Omental fat pad (tissue), 4 donors: ENCODE data around the gene MADCAM1. TPM values are rescaled to one million over a fixed set of nuclear protein-coding genes. Genes with fewer than 3 reads are reported as not detected.
A peak's percentile ranks its signal among the peaks of the same experiment; 100 is the strongest.

Experiments
- ATAC-seq: fragments of 150-250 bp; one replicate; pipeline ENCODE4 v1.9.1; 2016; ENCODE audit warnings: mild to moderate bottlenecking, moderate library complexity; ENCODE audit not compliant: low FRiP score
- DNase-seq: peaks from one replicate; pipeline ENCODE4 v3.0.0-alpha.2; 2019; ENCODE audit warnings: low spot score
- total RNA-seq, 4 donors: library from RNA; depleted of rRNA; stranded (reverse); fragments of >200 nt; gene quantifications; one replicate each; pipeline ENCODE4 v1.1.0, GENCODE V29; 2016
- TF ChIP-seq, protein P1 (sequence below), 3 donors: fragments of 450-650 bp; IDR thresholded peaks; one replicate each; pipeline ENCODE4 v1.5.1; 2016 to 2017; ENCODE audit warnings: antibody characterized with exemption in 3 of 3, mild to moderate bottlenecking in 3 of 3, moderate library complexity in 2 of 3

MADCAM1 gene
- total RNA-seq, 4 donors from 2014 or later: 0.69 TPM; not detected in 3

GRCh38 chr19:468587-469256 is 27.6 kb upstream of the MADCAM1 start:
- DNase-seq (no peak), ATAC-seq (no peak)
- TF ChIP-seq, protein P1, sequence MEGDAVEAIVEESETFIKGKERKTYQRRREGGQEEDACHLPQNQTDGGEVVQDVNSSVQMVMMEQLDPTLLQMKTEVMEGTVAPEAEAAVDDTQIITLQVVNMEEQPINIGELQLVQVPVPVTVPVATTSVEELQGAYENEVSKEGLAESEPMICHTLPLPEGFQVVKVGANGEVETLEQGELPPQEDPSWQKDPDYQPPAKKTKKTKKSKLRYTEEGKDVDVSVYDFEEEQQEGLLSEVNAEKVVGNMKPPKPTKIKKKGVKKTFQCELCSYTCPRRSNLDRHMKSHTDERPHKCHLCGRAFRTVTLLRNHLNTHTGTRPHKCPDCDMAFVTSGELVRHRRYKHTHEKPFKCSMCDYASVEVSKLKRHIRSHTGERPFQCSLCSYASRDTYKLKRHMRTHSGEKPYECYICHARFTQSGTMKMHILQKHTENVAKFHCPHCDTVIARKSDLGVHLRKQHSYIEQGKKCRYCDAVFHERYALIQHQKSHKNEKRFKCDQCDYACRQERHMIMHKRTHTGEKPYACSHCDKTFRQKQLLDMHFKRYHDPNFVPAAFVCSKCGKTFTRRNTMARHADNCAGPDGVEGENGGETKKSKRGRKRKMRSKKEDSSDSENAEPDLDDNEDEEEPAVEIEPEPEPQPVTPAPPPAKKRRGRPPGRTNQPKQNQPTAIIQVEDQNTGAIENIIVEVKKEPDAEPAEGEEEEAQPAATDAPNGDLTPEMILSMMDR (IDR thresholded peaks at IDR 0.05): no peak

DNA sequence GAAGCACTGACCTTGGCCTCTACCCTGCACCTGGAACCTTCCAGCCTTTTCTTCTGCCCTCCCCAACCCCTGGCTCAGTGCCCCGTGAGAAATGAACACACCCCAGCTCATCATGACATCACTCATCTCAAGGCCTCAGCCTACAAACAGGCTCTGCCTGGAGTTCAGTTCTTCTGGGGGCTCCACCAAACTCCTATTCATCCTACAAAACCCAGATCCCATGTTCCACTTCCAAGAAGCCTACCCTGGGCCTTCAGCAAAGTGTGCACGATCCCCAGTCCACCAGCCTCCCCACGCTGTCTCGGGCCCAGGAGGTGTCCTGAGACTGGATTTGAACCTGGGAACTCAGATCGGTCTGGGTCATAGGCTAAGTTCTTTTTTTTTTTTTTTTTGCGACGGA is 26.5 kb upstream of the MADCAM1 start:
- TF ChIP-seq, protein P1 (IDR thresholded peaks at IDR 0.05): no peak
- ATAC-seq (no peak), DNase-seq (no peak)

DNA sequence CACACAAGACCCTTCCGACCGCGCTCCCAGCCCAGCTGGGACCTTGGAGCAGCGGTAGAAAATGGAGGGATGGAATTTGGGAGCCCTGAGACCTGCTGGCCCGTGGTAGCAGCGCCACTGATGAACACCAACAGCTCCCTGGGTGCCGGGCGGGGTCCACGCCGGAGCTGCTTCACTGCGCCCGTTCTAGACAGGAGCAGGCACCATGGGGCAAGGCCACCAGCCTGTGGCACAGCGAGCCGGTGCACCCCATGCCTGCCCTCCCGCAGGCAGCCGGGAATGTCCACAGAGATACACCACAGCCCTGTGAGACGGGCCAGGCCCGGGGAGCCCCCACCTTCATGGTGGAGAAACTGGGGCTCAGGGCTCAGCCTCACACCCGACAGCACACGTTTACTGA is 25.6 kb upstream of the MADCAM1 start:
- DNase-seq (no peak), ATAC-seq (no peak)
- TF ChIP-seq, protein P1 (IDR thresholded peaks at IDR 0.05): no peak

DNA sequence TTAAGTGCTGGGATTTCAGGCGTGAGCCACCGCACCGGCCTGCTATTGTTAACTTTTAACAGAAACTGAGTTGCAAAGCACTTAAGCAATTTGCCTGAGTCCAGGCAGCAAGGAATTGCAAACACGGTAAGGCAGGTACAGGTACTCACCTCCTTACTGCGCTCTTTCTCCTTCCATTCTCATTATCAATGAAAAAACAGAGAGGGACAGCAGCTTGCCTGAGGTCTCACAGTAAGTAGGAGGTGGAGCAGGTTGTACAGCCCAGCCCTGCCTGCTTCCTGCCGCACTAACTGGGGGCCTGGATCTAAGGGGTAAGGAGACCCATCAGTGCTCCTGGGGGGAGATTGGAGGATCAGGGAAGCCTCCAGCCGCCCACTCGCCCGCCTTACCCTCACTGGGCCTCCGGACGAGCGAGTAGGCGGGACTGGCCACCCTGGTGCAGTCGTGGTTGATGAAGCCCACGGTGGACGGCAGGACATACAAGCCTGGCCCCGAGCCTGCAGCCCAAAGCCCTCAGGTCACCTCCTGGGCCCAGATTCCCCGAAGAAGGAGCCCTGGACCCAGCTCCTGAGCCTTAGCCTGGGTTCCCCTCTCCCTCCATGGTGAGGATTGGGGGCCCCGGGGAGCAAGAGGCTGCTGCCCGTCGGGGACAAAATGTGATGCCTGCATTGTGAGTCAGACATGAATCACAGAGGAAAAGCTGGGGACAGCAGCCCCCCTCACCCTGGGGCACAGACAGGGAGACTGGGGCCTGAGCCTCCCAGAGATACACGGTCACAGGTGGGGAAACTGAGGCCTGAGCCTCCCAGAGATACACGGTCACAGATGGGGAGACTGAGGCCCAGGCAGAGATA is 24.1 kb upstream of the MADCAM1 start:
- DNase-seq (no peak), ATAC-seq (no peak)
- TF ChIP-seq, protein P1 (IDR thresholded peaks at IDR 0.05): no peak

- ATAC-seq (peak; percentile 14), DNase-seq (no peak)
- TF ChIP-seq, protein P1 (IDR thresholded peaks at IDR 0.05): no peak
These were observed 21.9 kb upstream of the MADCAM1 start for GRCh38 chr19:474126-475078.

DNA sequence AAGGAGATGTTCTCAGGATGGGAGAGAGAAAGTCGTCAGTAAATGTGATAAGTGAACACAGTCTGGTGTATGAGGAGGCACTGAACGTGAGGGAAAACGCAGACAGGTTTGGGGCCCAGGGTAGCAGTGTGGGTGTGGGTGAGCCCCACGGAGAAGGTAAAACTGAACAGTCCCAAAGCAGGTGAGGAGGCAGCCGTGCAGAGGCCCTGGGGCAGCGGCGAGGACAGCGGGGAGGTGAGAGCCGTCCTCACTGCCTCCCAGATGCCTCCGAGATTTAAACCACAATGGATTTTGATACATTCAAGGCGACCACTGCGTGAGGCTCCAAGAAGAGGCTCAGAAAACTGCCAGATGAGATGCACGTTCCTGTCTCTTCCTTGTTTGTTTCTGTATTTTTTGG is 20.9 kb upstream of the MADCAM1 start:
- DNase-seq (no peak), ATAC-seq (no peak)
- TF ChIP-seq, protein P1 (IDR thresholded peaks at IDR 0.05): no peak
